BLaER1 treated with 17β-estradiol and CSF1 and Interleukin-3, amounts not matched to agents 10 nM and 100 nM (cell line): ENCODE measurements around the gene ADGRB3.

Source experiments
- H3K27ac ChIP-seq, 11 experiments: shearing (Covaris generic); formaldehyde crosslinking; 2 replicates each; pipeline ENCODE4 v1.8.1; 2022
- H3K27me3 ChIP-seq, 11 experiments: shearing (Covaris generic); formaldehyde crosslinking; 2 replicates each; pipeline ENCODE4 v1.8.1; 2022
- H3K36me3 ChIP-seq, 11 experiments: shearing (Covaris generic); formaldehyde crosslinking; 2 replicates each; pipeline ENCODE4 v1.8.1; 2022
- H3K4me1 ChIP-seq, 10 experiments: shearing (Covaris generic); formaldehyde crosslinking; 2 replicates each; pipeline ENCODE4 v1.8.1; 2022
- H3K4me2 ChIP-seq, 11 experiments: shearing (Covaris generic); formaldehyde crosslinking; 2 replicates each; pipeline ENCODE4 v1.8.1; 2022
- H3K4me3 ChIP-seq, 10 experiments: shearing (Covaris generic); formaldehyde crosslinking; 2 replicates each; pipeline ENCODE4 v1.8.1; 2022
- H3K9ac ChIP-seq, 11 experiments: shearing (Covaris generic); formaldehyde crosslinking; 2 replicates each; pipeline ENCODE4 v1.8.1; 2022
- H3K9me3 ChIP-seq, 11 experiments: shearing (Covaris generic); formaldehyde crosslinking; replicated peaks in 1 of 11; 2 replicates each; pipeline ENCODE4 v1.8.1; 2022
- H4K20me1 ChIP-seq, 11 experiments: shearing (Covaris generic); formaldehyde crosslinking; 2 replicates each; pipeline ENCODE4 v1.8.1; 2022
- Cebpa-rat ChIP-seq, 11 experiments: shearing (Covaris generic); IDR thresholded peaks; 2 replicates each; pipeline ENCODE4 v1.8.1; 2022

ADGRB3 gene

GRCh38 chr6:69202768-69203167 is 567.7 kb downstream of the ADGRB3 start:
- Histone ChIP-seq H3K4me1 (no peaks in the 10 kb centered on the region), H3K27ac (no peak overlapping the region), H3K27me3 (no peaks in the 10 kb centered on the region), H3K4me2 (no peak overlapping the region), H3K36me3 (no peaks in the 10 kb centered on the region), H4K20me1 (no peaks in the 10 kb centered on the region), H3K4me3 (no peak overlapping the region), H3K9ac (no peak overlapping the region), H3K9me3 (no peaks in the 10 kb centered on the region)
- no peak for TF ChIP-seq Cebpa-rat (IDR thresholded peaks at IDR 0.05)

- H3K27me3 ChIP-seq: no peaks in the 10 kb centered on the region
- no peaks in the 10 kb centered on the region for H3K4me1 ChIP-seq
- H3K27ac ChIP-seq: no peak overlapping the region
Observed at GRCh38 chr6:69216127-69216526, 581.0 kb downstream of the ADGRB3 start.

GRCh38 chr6:69217343-69217742 is 582.3 kb downstream of the ADGRB3 start:
- H3K27me3 ChIP-seq: no peaks in the 10 kb centered on the region
- H3K9me3 ChIP-seq: no peaks in the 10 kb centered on the region
- H3K4me1 ChIP-seq: no peaks in the 10 kb centered on the region
- TF ChIP-seq Cebpa-rat (IDR thresholded peaks at IDR 0.05): no peak
- no peak overlapping the region for H3K9ac ChIP-seq
- H3K4me2 ChIP-seq: no peak overlapping the region
- no peaks in the 10 kb centered on the region for H4K20me1 ChIP-seq
- no peak overlapping the region for H3K27ac ChIP-seq
- no peaks in the 10 kb centered on the region for H3K36me3 ChIP-seq
- no peak overlapping the region for H3K4me3 ChIP-seq

More at GRCh38 chr6:69216127-69216526, 581.0 kb downstream of the ADGRB3 start:
- Histone ChIP-seq H3K4me2 (no peak overlapping the region), H3K9me3 (no peaks in the 10 kb centered on the region), H4K20me1 (no peaks in the 10 kb centered on the region), H3K4me3 (no peak overlapping the region), H3K36me3 (no peaks in the 10 kb centered on the region), H3K9ac (no peak overlapping the region)
- TF ChIP-seq Cebpa-rat (IDR thresholded peaks at IDR 0.05): no peak

GRCh38 chr6:69220375-69220774 is 585.3 kb downstream of the ADGRB3 start:
- H4K20me1 ChIP-seq: no peaks in the 10 kb centered on the region
- TF ChIP-seq Cebpa-rat (IDR thresholded peaks at IDR 0.05): no peak
- no peak overlapping the region for H3K4me3 ChIP-seq
- H3K4me2 ChIP-seq: no peak overlapping the region
- no peaks in the 10 kb centered on the region for H3K4me1 ChIP-seq
- no peaks in the 10 kb centered on the region for H3K9me3 ChIP-seq
- no peak overlapping the region for H3K27ac ChIP-seq
- H3K27me3 ChIP-seq: no peaks in the 10 kb centered on the region
- H3K9ac ChIP-seq: no peak overlapping the region
- H3K36me3 ChIP-seq: no peaks in the 10 kb centered on the region

- Histone ChIP-seq H3K4me3 (no peak overlapping the region), H4K20me1 (peaks cover 0 to 4% (median 0%) of the 10 kb centered on the region in 11 experiments; a peak in 3 of 22 replicates), H3K27ac (no peak overlapping the region), H3K9ac (no peak overlapping the region), H3K27me3 (no peaks in the 10 kb centered on the region), H3K9me3 (no peaks in the 10 kb centered on the region), H3K4me1 (no peaks in the 10 kb centered on the region), H3K4me2 (no peak overlapping the region), H3K36me3 (no peaks in the 10 kb centered on the region)
- no peak for TF ChIP-seq Cebpa-rat (IDR thresholded peaks at IDR 0.05)
Observed at GRCh38 chr6:69232008-69232407, 596.9 kb downstream of the ADGRB3 start.

GRCh38 chr6:69232496-69232895 is 597.4 kb downstream of the ADGRB3 start:
- H3K36me3 ChIP-seq: no peaks in the 10 kb centered on the region
- H3K27ac ChIP-seq: no peak overlapping the region
- TF ChIP-seq Cebpa-rat (IDR thresholded peaks at IDR 0.05): no peak
- no peak overlapping the region for H3K9ac ChIP-seq
- no peaks in the 10 kb centered on the region for H3K27me3 ChIP-seq
- H3K4me3 ChIP-seq: no peak overlapping the region
- H4K20me1 ChIP-seq: peaks cover 0 to 4% (median 0%) of the 10 kb centered on the region in 11 experiments; a peak in 3 of 22 replicates
- H3K4me1 ChIP-seq: no peaks in the 10 kb centered on the region
- H3K4me2 ChIP-seq: no peak overlapping the region
- no peaks in the 10 kb centered on the region for H3K9me3 ChIP-seq

- TF ChIP-seq Cebpa-rat (IDR thresholded peaks at IDR 0.05): no peak
- no peaks in the 10 kb centered on the region for H3K36me3 ChIP-seq
- H3K4me1 ChIP-seq: no peaks in the 10 kb centered on the region
- 0 out of 22 replicates have a peak overlapping the region, but pooled peaks of 1 of the 11 experiments have one; percentile 13 for H3K4me2 ChIP-seq
- H3K27ac ChIP-seq: no peak overlapping the region
- H4K20me1 ChIP-seq: peaks cover 0 to 4% (median 0%) of the 10 kb centered on the region in 11 experiments; a peak in 3 of 22 replicates
- H3K4me3 ChIP-seq: no peak overlapping the region
- H3K9me3 ChIP-seq: no peaks in the 10 kb centered on the region
- no peaks in the 10 kb centered on the region for H3K27me3 ChIP-seq
- H3K9ac ChIP-seq: no peak overlapping the region
Observed at GRCh38 chr6:69232911-69233448, 597.9 kb downstream of the ADGRB3 start.

- Histone ChIP-seq H3K36me3 (no peaks in the 10 kb centered on the region), H3K27me3 (no peaks in the 10 kb centered on the region), H3K9me3 (no peaks in the 10 kb centered on the region), H3K4me2 (no peak overlapping the region), H3K27ac (no peak overlapping the region), H3K4me1 (no peaks in the 10 kb centered on the region), H3K9ac (no peak overlapping the region), H3K4me3 (no peak overlapping the region), H4K20me1 (no peaks in the 10 kb centered on the region)
- TF ChIP-seq Cebpa-rat (IDR thresholded peaks at IDR 0.05): no peak
Observed at GRCh38 chr6:69238067-69238466, 603.0 kb downstream of the ADGRB3 start.

GRCh38 chr6:69246983-69247382 is 611.9 kb downstream of the ADGRB3 start:
- Histone ChIP-seq H3K9ac (no peak overlapping the region), H3K9me3 (no peaks in the 10 kb centered on the region), H3K4me2 (no peak overlapping the region), H4K20me1 (no peaks in the 10 kb centered on the region), H3K27me3 (no peaks in the 10 kb centered on the region), H3K4me3 (no peak overlapping the region), H3K36me3 (no peaks in the 10 kb centered on the region), H3K4me1 (peaks cover 0 to 7% (median 0%) of the 10 kb centered on the region in 10 experiments; a peak in 4 of 20 replicates), H3K27ac (no peak overlapping the region)
- TF ChIP-seq Cebpa-rat (IDR thresholded peaks at IDR 0.05): peak in 8 of 11 experiments; percentile 18 to 80 (median 60); a peak in 11 of 22 replicates

GRCh38 chr6:69261010-69261409 is 625.9 kb downstream of the ADGRB3 start:
- no peak overlapping the region for H3K9ac ChIP-seq
- H3K4me1 ChIP-seq: no peaks in the 10 kb centered on the region
- H3K36me3 ChIP-seq: no peaks in the 10 kb centered on the region
- H3K27ac ChIP-seq: no peak overlapping the region
- H3K9me3 ChIP-seq: no peaks in the 10 kb centered on the region
- no peaks in the 10 kb centered on the region for H4K20me1 ChIP-seq
- no peak for TF ChIP-seq Cebpa-rat (IDR thresholded peaks at IDR 0.05)
- H3K27me3 ChIP-seq: no peaks in the 10 kb centered on the region
- no peak overlapping the region for H3K4me2 ChIP-seq
- H3K4me3 ChIP-seq: no peak overlapping the region
